ENCODE measurements around the gene DMRTC2. TPM values are rescaled to one million over a fixed set of nuclear protein-coding genes. Genes with fewer than 3 reads are reported as not detected.

Gene DMRTC2
- total and polyA plus RNA-seq, 2 of the 8 experiments (the other 6 are each of a cell fraction or from before 2014, with no cell fraction given), result not detected

DNA sequence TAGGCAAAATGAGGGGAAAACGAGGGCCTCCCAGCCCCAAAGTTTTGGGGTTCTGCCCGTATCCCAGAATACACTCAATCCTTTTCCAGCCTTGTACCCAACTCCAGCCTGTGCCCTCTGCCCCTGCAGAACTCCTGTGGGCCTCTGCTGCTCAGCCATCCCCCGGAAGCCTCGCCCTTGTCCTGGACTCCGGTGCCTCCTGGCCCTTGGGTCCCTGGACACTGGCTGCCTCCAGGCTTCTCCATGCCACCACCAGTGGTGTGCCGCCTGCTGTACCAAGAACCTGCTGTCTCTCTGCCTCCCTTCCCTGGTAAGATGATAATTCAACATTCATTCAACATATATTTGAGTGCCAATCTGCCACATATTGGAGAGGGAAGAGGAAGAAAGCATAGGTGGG, 3.8 kb downstream of the DMRTC2 start:
- POLR2A ChIA-PET (ENCODE audit: partially characterized antibody), result interaction anchor here (1.5 to 4.1 kb wide), 2 partner anchors 11 to 16 kb away, joined by 6 to 31 read pairs; partner anchors contain the start of gene RPS19
- Histone ChIP-seq H3K27ac (ENCODE audit: low read depth, low read length) (no peak overlapping the region), H3K9me3 (ENCODE audit: insufficient read depth in 2 of 2, low read depth in 1 of 2, low read length in 1 of 2) (peaks cover 0 to 23% of the 10 kb centered on the region in 2 experiments; a peak in 3 of 4 replicates), H3K23me2 (ENCODE audit: low read depth, low read length) (no peaks in the 10 kb centered on the region), H2BK12ac (ENCODE audit: low read depth, low read length) (no peak overlapping the region), H2BK15ac (ENCODE audit: low read length) (no peak overlapping the region), H3K4me1 (replicated peaks in 1 of 4; ENCODE audit: control insufficient read depth in 3 of 4, insufficient read depth in 4 of 4, low read length in 3 of 4) (no peaks in the 10 kb centered on the region; a peak in 1 of 7 replicates), H2BK5ac (ENCODE audit: low read depth, low read length) (no peak overlapping the region), H4K5ac (ENCODE audit: insufficient read length, low read depth, low read length) (no peak overlapping the region), H4K91ac (replicated peaks; ENCODE audit: insufficient read length, low read length) (no peak overlapping the region), H3K9ac (replicated peaks in 1 of 4; ENCODE audit: extremely low read depth in 1 of 4, low read depth in 3 of 4, low read length in 3 of 4) (no peak overlapping the region), H3K79me2 (ENCODE audit: control insufficient read depth in 1 of 2, insufficient read depth in 2 of 2, low read length in 2 of 2) (no peaks in the 10 kb centered on the region), H2AK5ac (ENCODE audit: low read depth, low read length) (no peak overlapping the region), H3K4me3 (ENCODE audit: extremely low read depth in 1 of 4, insufficient read depth in 2 of 4, low read depth in 3 of 4, low read length in 4 of 4) (no peak overlapping the region), H3K4ac (replicated peaks; ENCODE audit: insufficient read length, low read depth, low read length) (no peak overlapping the region), H3K36me3 (ENCODE audit: control insufficient read depth in 2 of 4, insufficient read depth in 4 of 4, low read length in 3 of 4) (no peaks in the 10 kb centered on the region), H2BK20ac (ENCODE audit: low read length) (no peak overlapping the region), H3K56ac (replicated peaks; ENCODE audit: insufficient read length, low read depth, low read length) (no peak overlapping the region), H4K20me1 (replicated peaks in 1 of 2; ENCODE audit: control insufficient read depth in 1 of 2, insufficient read depth in 2 of 2, low read length in 2 of 2) (no peaks in the 10 kb centered on the region), H3K4me2 (ENCODE audit: insufficient read depth in 1 of 2, low read depth in 2 of 2, low read length in 2 of 2) (no peak overlapping the region), H3K23ac (ENCODE audit: insufficient read length) (no peak overlapping the region), H3K27me3 (replicated peaks in 1 of 4; ENCODE audit: control insufficient read depth in 3 of 4, extremely low read depth in 1 of 4, insufficient read depth in 3 of 4, low read length in 3 of 4) (no peaks in the 10 kb centered on the region; a peak in 1 of 7 replicates), H2AFZ (ENCODE audit: low read length) (no peak overlapping the region), H3K18ac (ENCODE audit: extremely low read depth, low read length) (no peak overlapping the region), H4K8ac (ENCODE audit: extremely low read depth, insufficient read depth, low read length) (no peak overlapping the region), H2BK120ac (replicated peaks; ENCODE audit: low read depth, low read length) (no peak overlapping the region), H3K14ac (ENCODE audit: insufficient read length) (no peak overlapping the region), H3K79me1 (ENCODE audit: low read depth, low read length) (no peaks in the 10 kb centered on the region)
- FAIRE-seq (no peak), DNase-seq (ENCODE audit: low read depth in 1 of 2, low spot score in 2 of 2) (no peak)
- 84% methylated on average over 6 of the region's 6 CpGs; no CpG with 5 or more reads in 1 of the 2 experiments for WGBS, 2 experiments (ENCODE audit: extremely low coverage in 1 of 2, insufficient coverage in 1 of 2, insufficient read length in 1 of 2, insufficient replicate concordance in 2 of 2, low coverage in 1 of 2, low lambda C conversion rate in 2 of 2, missing lambda C conversion rate in 1 of 2)
- CTCF ChIA-PET (ENCODE audit: partially characterized antibody), result interaction anchor here (1.2 to 2.1 kb wide), 3 partner anchors 12 to 56 kb away, joined by 3 to 9 read pairs (median 6); no protein-coding TSS in a partner anchor
- no peak for TF ChIP-seq EZH2 (IDR thresholded peaks at IDR 0.05; ENCODE audit: low read depth, low read length, severe bottlenecking)
- TF ChIP-seq ASH2L (IDR thresholded peaks at IDR 0.05; ENCODE audit: low read length), result no peak
- no peak for TF ChIP-seq ZNF274 (IDR thresholded peaks at IDR 0.05; ENCODE audit: borderline replicate concordance, extremely low read depth, low read length)
- no peak for TF ChIP-seq SRF (IDR thresholded peaks at IDR 0.05; ENCODE audit: low read depth, low read length)
